ENCODE results near the gene EPB41. TPM values are rescaled to one million over a fixed set of nuclear protein-coding genes. Genes with fewer than 3 reads are reported as not detected.
"Not testable (repeated sequence)": the region's sequence is repeated elsewhere in the genome, so short reads cannot be mapped to it uniquely, and the experiment has no call there.

EPB41 gene
- total and polyA plus RNA-seq, 9 donors = 11.2 to 56.4 (median 29.9) TPM

GRCh38 chr1:28950449-28950848 is 36.1 kb downstream of the EPB41 start:
- no peak overlapping the region for H3K4me3 ChIP-seq
- intact Hi-C loops (cut with DNase I) = no loop called here
- H3K36me3 ChIP-seq = no peaks in the 10 kb centered on the region
- H3K4me1 ChIP-seq (ENCODE audit: insufficient read depth) = peaks cover 2% of the 10 kb centered on the region
- TF ChIP-seq EP300 (IDR thresholded peaks at IDR 0.05) (no peak), CTCF (IDR thresholded peaks at IDR 0.05) (no peak), POLR2A (IDR thresholded peaks at IDR 0.05) (no peak)
- no peak overlapping the region for H3K27ac ChIP-seq
- DNase-seq = no peak
- no peaks in the 10 kb centered on the region for H3K27me3 ChIP-seq
- no peaks in the 10 kb centered on the region for H3K9me3 ChIP-seq

GRCh38 chr1:28954126-28954726 is 39.9 kb downstream of the EPB41 start:
- Histone ChIP-seq H3K4me3 (no peak overlapping the region), H3K27me3 (no peaks in the 10 kb centered on the region), H3K4me1 (ENCODE audit: insufficient read depth) (peaks cover 2% of the 10 kb centered on the region), H3K9me3 (no peaks in the 10 kb centered on the region), H3K36me3 (no peaks in the 10 kb centered on the region), H3K27ac (no peak overlapping the region)
- no peak for DNase-seq
- intact Hi-C loops (cut with DNase I) = no loop called here
- TF ChIP-seq CTCF (IDR thresholded peaks at IDR 0.05) = no peak
- no peak for TF ChIP-seq EP300 (IDR thresholded peaks at IDR 0.05)
- no peak for TF ChIP-seq POLR2A (IDR thresholded peaks at IDR 0.05)
- WGBS, 3 donors = 50 to 53% (median 51%) methylated on average over 2 of the region's 2 CpGs

- DNase-seq = no peak
- 75% methylated on average over 2 of the region's 2 CpGs for WGBS, 3 donors
- intact Hi-C loops (cut with DNase I) = no loop called here
- no peaks in the 10 kb centered on the region for H3K9me3 ChIP-seq
- H3K4me3 ChIP-seq = no peak overlapping the region
- H3K27ac ChIP-seq = no peak overlapping the region
- H3K4me1 ChIP-seq (ENCODE audit: insufficient read depth) = peaks cover 2% of the 10 kb centered on the region
- no peaks in the 10 kb centered on the region for H3K27me3 ChIP-seq
- no peaks in the 10 kb centered on the region for H3K36me3 ChIP-seq
- no peak for TF ChIP-seq POLR2A (IDR thresholded peaks at IDR 0.05)
- no peak for TF ChIP-seq EP300 (IDR thresholded peaks at IDR 0.05)
- TF ChIP-seq CTCF (IDR thresholded peaks at IDR 0.05) = no peak
Observed at GRCh38 chr1:28956038-28956464, 41.7 kb downstream of the EPB41 start.

- intact Hi-C loops (cut with DNase I); H3K27me3 ChIP-seq; H3K9me3 ChIP-seq; H3K4me3 ChIP-seq; DNase-seq; H3K4me1 ChIP-seq (ENCODE audit: insufficient read depth); H3K36me3 ChIP-seq; H3K27ac ChIP-seq: not testable (repeated sequence)
- WGBS, 3 donors = 89 to 91% (median 91%) methylated on average over 13 of the region's 13 CpGs
Observed at GRCh38 chr1:28962114-28962831, 47.9 kb downstream of the EPB41 start.

- H3K27me3 ChIP-seq = no peaks in the 10 kb centered on the region
- intact Hi-C loops (cut with DNase I) = no loop called here
- no peak overlapping the region for H3K4me3 ChIP-seq
- no peak for DNase-seq
- WGBS, 3 donors = 74 to 83% (median 79%) methylated on average over 1 of the region's 1 CpG
- H3K4me1 ChIP-seq (ENCODE audit: insufficient read depth) = no peaks in the 10 kb centered on the region
- TF ChIP-seq POLR2A (IDR thresholded peaks at IDR 0.05) (no peak), EP300 (IDR thresholded peaks at IDR 0.05) (no peak), CTCF (IDR thresholded peaks at IDR 0.05) (no peak)
- no peaks in the 10 kb centered on the region for H3K9me3 ChIP-seq
- H3K27ac ChIP-seq = no peak overlapping the region
- no peaks in the 10 kb centered on the region for H3K36me3 ChIP-seq
Observed at GRCh38 chr1:28965271-28965870, 51.0 kb downstream of the EPB41 start.

All from ovary (tissue), 9 donors.